Stomach (tissue), 4 donors: ENCODE measurements around the gene AGT.

Experiments
- CTCF ChIP-seq, 7 experiments: fragments of 450-650 bp in 4 of 7; fragments of 200-600 bp in 3 of 7; sonication (generic) in 3 of 7; IDR thresholded peaks; one replicate each; pipeline ENCODE4 v1.5.1; 2016 to 2019; ENCODE audit warnings: antibody characterized with exemption in 7 of 7, control low read depth in 2 of 7, mild to moderate bottlenecking in 1 of 7
- POLR2A ChIP-seq, 4 donors: fragments of 450-650 bp; IDR thresholded peaks; one replicate each; pipeline ENCODE4 v1.6.1; 2016; ENCODE audit warnings: antibody characterized with exemption in 4 of 4, control low read depth in 2 of 4, mild to moderate bottlenecking in 1 of 4, moderate library complexity in 1 of 4

- TF ChIP-seq CTCF (IDR thresholded peaks at IDR 0.05) (no peak), POLR2A (IDR thresholded peaks at IDR 0.05) (no peak)
These were observed 7.8 kb downstream of the AGT start for GRCh38 chr1:230706020-230706699.
